RCC 7860 (cell line): Measurements from ENCODE around the gene ALK.

Experiments
- DNase-seq: peaks from one replicate; pipeline ENCODE4 v3.0.0-alpha.2; 2015; ENCODE audit warnings: low spot score
- FAIRE-seq: peaks from 2 replicates; lab custom pipeline; 2012; peaks lifted over from hg19 to GRCh38; lab: Jason Lieb, UNC

The ALK gene

GRCh38 chr2:29430382-29431112 is 490.8 kb downstream of the ALK start:
- no peak for FAIRE-seq
- DNase-seq, result no peak

- no peak for DNase-seq
- FAIRE-seq, result no peak
Measured at GRCh38 chr2:29426354-29426753, 495.0 kb downstream of the ALK start.

DNA sequence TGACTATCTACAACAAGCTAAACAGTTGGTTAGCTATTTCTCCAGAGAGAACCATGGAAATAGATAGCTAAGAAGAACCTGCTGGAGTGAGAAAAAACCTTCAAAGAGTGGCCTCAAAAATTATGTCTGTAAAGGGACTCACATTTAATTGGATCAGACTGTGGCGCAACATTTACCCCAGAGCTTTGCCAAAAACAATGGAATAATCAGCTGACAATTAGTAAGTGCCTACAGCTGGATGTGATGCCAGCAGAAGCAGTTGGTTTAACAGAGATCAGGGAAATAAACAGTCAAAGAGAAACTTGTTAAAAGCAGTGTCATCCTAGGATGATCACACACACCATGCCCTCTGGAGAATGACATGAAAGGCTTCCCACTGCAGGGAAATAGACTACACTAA is 495.5 kb downstream of the ALK start:
- FAIRE-seq (no peak), DNase-seq (no peak)

GRCh38 chr2:29423061-29423666 is 498.2 kb downstream of the ALK start:
- DNase-seq (no peak), FAIRE-seq (no peak)

GRCh38 chr2:29420999-29421782 is 500.2 kb downstream of the ALK start:
- DNase-seq, result no peak
- no peak for FAIRE-seq

GRCh38 chr2:29420464-29420863 is 500.9 kb downstream of the ALK start:
- DNase-seq, result no peak
- no peak for FAIRE-seq

- no peak for DNase-seq
- FAIRE-seq, result no peak
Measured at GRCh38 chr2:29417630-29418029, 503.8 kb downstream of the ALK start.

GRCh38 chr2:29412197-29412925 is 509.0 kb downstream of the ALK start:
- DNase-seq, result no peak
- FAIRE-seq, result no peak

GRCh38 chr2:29405707-29406106 is 515.7 kb downstream of the ALK start:
- FAIRE-seq, result no peak
- DNase-seq, result no peak

GRCh38 chr2:29405266-29405665 is 516.1 kb downstream of the ALK start:
- DNase-seq (no peak), FAIRE-seq (no peak)

GRCh38 chr2:29401994-29402393 is 519.4 kb downstream of the ALK start:
- no peak for FAIRE-seq
- no peak for DNase-seq

DNA sequence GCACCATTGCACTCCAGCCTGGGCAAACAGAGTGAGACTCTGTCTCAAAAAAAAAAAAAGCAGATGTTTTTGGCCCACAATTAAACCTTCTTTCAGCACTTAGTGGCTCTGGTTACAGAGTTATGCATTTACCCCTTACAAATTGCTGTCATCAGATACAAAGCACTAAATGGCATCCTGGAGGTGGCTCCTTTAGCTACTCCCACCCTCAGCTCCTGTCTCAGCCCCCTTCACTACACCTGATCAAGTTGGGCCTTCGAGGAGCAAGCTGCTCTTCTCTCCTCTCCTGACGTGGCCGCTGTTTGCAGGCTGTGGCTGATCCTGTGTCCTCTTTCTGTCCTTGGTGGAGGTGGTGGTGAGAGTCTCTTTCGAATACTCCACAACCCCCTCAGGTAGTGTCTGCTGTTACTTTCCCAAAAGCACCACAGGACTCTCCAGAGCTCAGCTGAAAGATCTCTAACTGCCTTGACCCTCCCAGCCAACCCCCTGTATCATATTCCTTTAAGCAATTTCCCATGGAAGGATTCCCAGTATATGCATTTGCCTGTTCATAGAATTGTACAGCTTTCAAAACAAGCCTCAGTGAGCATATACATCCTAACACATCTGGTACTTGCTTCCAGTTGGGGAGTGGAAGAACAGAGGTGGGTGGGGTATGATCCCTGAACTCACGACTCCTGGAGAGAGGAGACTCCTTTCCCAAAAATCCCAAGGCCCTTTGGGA is 520.3 kb downstream of the ALK start:
- no peak for FAIRE-seq

GRCh38 chr2:29398384-29399237 is 522.8 kb downstream of the ALK start:
- DNase-seq, result no peak
- no peak for FAIRE-seq

More for the DNA sequence above, 520.3 kb downstream of the ALK start:
- no peak for DNase-seq

DNA sequence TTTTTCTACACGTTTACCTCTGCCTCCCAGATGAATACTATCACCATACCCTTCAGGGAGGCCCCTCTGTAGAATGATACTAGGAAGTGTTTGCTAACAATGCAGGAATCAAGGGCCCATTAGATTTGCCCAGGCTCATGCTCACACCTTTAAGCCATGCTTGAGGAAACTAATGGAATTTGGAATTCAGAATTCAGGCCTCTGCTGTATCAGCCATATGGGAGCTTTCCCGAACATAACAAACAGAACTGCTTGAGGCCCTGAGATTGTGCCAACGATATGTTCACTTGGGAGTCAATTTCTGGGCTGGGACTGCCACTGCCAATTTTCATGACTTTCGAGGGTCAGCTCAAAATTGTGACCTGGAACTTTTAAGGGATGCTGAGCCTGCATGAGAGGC is 523.7 kb downstream of the ALK start:
- FAIRE-seq (no peak), DNase-seq (no peak)

DNA sequence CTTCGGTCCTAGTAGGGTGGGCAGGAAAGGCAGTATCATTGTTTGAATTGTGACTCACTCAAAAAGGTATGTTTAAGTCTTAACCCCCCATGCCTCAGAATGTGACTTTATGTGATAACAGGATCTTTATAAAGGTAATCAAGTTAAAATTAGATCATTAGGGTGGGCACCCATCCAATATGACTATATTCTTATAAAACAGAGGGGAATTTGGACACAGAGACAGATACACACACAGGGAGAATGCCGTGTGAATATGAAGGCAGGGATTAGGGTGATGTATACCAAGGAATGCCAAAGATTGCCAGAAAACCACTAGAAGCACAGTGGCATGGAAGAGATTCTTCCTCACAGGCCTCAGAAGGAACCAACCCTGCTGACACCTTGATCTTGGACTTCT is 524.3 kb downstream of the ALK start:
- DNase-seq, result no peak
- FAIRE-seq, result no peak

GRCh38 chr2:29394981-29395350 is 526.4 kb downstream of the ALK start:
- FAIRE-seq (no peak), DNase-seq (no peak)

DNA sequence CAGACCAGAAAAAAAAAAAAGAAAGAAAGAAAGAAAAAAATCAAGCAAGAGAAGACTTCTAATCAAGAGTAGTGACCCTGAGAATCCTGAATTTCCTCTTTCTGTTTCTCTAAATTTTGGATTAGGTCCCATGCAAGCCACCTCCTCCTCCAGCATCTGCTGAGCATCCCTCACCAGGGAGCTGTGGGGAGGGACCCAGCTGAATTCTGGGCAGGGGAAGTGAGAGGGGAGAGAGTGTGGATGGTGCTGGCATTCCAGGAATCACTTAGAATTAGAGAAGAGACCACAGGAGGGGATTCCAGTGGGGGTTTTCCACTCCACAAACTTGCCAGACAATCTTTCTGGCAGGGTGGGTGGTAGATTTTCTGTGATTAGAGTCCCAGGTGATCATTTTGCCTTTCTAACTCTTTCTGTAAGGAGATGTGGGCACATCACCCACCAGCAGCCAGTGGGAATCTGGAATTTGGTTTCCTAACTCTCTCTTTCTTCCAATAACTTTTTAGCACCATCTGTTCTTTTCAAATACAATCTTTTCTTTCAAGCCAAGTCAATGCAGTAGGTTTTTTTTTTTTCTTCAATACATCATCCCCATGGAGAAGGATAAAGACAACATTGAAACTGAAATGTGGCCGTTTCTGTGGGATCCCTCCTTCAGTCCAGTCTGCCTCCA is 526.9 kb downstream of the ALK start:
- no peak for DNase-seq

GRCh38 chr2:29393676-29394075 is 527.7 kb downstream of the ALK start:
- FAIRE-seq (no peak), DNase-seq (no peak)

More for the DNA sequence above, 526.9 kb downstream of the ALK start:
- no peak for FAIRE-seq

DNA sequence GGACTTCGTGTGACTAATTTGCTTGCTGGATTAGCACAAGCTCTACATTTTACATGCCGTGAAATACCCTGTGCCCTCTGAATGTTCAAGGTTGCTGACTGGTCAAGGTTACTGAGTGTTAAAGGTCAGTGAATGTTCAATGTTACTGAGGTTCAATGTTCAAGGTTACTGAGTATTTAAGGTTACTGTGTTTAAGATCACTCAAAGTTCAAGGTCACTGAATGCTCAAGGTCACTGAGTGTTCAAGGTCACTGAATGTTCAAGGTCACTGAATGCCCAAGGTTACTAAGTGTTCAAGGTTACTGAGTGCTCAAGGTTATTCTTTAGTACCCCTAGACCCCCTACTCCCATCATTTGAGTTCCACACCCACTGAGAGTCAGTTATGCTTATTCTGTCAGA is 528.6 kb downstream of the ALK start:
- no peak for DNase-seq
- no peak for FAIRE-seq
